A549 (cell line): Measurements from ENCODE around the gene LRP5. TPM values are rescaled to one million over a fixed set of nuclear protein-coding genes. Genes with fewer than 3 reads are reported as not detected.

Experiments
- ATAC-seq, 2 experiments: fragments of 200-7000 bp in 1 of 2; fragments of >200 bp in 1 of 2; cut with Nextera tagmentation in 1 of 2; cut with Tn5 transposase in 1 of 2; 3 replicates each; pipeline versions ENCODE4 v1.8.0 to v1.9.1; 2018 to 2020; ENCODE audit warnings: mild to moderate bottlenecking in 1 of 2, moderate library complexity in 1 of 2
- CTCF ChIA-PET: fragments of 300-600 bp; sonication (Branson Sonifier 250); formaldehyde crosslinking; extraction: SDS; loops from one replicate; lab custom pipeline; 2021; ENCODE audit warnings: antibody characterized with exemption, inconsistent platforms; lab: Yijun Ruan, JAX
- POLR2A ChIA-PET: fragments of 350-600 bp; formaldehyde crosslinking; extraction: SDS; loops from one replicate; lab custom pipeline; 2021; ENCODE audit warnings: antibody characterized with exemption, inconsistent platforms; lab: Yijun Ruan, JAX
- DNase-seq, 2 experiments: peaks; one replicate each; pipeline versions ENCODE4 v3.0.0 to v3.0.0-alpha.2; 2011 to 2016; ENCODE audit warnings: low read depth in 1 of 2, low spot score in 1 of 2
- FAIRE-seq: peaks from 2 replicates; lab custom pipeline; 2011; peaks lifted over from hg19 to GRCh38; lab: Jason Lieb, UNC
- H3K27ac ChIP-seq, 2 experiments: fragments of >200 bp; sonication (Bioruptor Twin); formaldehyde crosslinking; 3 replicates each; pipeline ENCODE4 v1.5.1; 2016 to 2017
- H3K4me1 ChIP-seq: fragments of >200 bp; sonication (Bioruptor Twin); formaldehyde crosslinking; 3 replicates; pipeline ENCODE4 v1.6.1; 2016
- H3K4me2 ChIP-seq: fragments of >200 bp; sonication (Bioruptor Twin); formaldehyde crosslinking; 3 replicates; pipeline ENCODE4 v1.6.1; 2016
- H3K4me3 ChIP-seq: fragments of >200 bp; sonication (Bioruptor Twin); formaldehyde crosslinking; 3 replicates; pipeline ENCODE4 v1.5.1; 2016
- H3K9me3 ChIP-seq: fragments of >200 bp; sonication (Bioruptor Twin); formaldehyde crosslinking; 3 replicates; pipeline ENCODE4 v1.6.1; 2016
- CBX2 ChIP-seq: fragments of 200-600 bp; sonication (generic); IDR thresholded peaks from 2 replicates; pipeline ENCODE4 v1.6.1; 2016; ENCODE audit warnings: low read depth, mild to moderate bottlenecking, borderline replicate concordance
- CEBPB ChIP-seq, 2 experiments: fragments of >200 bp in 1 of 2; sonication (Bioruptor Twin) in 1 of 2; formaldehyde crosslinking in 1 of 2; IDR thresholded peaks; 2 replicates each; pipeline ENCODE4 v1.6.1; 2012 to 2016
- CHD4 ChIP-seq: fragments of 200-600 bp; sonication (generic); IDR thresholded peaks from 2 replicates; pipeline ENCODE4 v1.6.1; 2016; ENCODE audit warnings: antibody characterized with exemption, mild to moderate bottlenecking, borderline replicate concordance
- CTCF ChIP-seq: fragments of >200 bp; sonication (Bioruptor Twin); formaldehyde crosslinking; IDR thresholded peaks from 3 replicates; pipeline ENCODE4 v1.5.1; 2016
- E2F6 ChIP-seq: IDR thresholded peaks from 2 replicates; pipeline ENCODE4 v1.6.1; 2012; ENCODE audit warnings: low read depth, borderline replicate concordance
- ELK1 ChIP-seq: fragments of 150-350 bp; IDR thresholded peaks from 2 replicates; pipeline ENCODE4 v1.6.1; 2014; ENCODE audit warnings: low read depth, mild to moderate bottlenecking, low read length
- FOXS1 ChIP-seq: fragments of 250-450 bp; sonication (Bioruptor Pico); IDR thresholded peaks from 2 replicates; pipeline ENCODE4 v1.5.0; 2020; ENCODE audit warnings: mild to moderate bottlenecking, moderate library complexity
- HES2 ChIP-seq: fragments of >200 bp; sonication (Bioruptor Twin); formaldehyde crosslinking; IDR thresholded peaks from 2 replicates; pipeline ENCODE4 v1.6.1; 2016
- HOXB13 ChIP-seq: fragments of 250-450 bp; sonication (Bioruptor Pico); IDR thresholded peaks from 2 replicates; pipeline ENCODE4 v1.5.0; 2020; ENCODE audit warnings: low read depth, mild to moderate bottlenecking, moderate library complexity
- JUNB ChIP-seq: fragments of >200 bp; sonication (Bioruptor Twin); formaldehyde crosslinking; IDR thresholded peaks from 2 replicates; pipeline ENCODE4 v1.6.1; 2016
- KDM1A ChIP-seq: fragments of 200-600 bp; sonication (generic); IDR thresholded peaks from 2 replicates; pipeline ENCODE4 v1.6.1; 2016; ENCODE audit warnings: low read depth, mild to moderate bottlenecking
- MAX ChIP-seq: IDR thresholded peaks from 2 replicates; pipeline ENCODE4 v1.6.1; 2012
- MYC ChIP-seq: IDR thresholded peaks from 2 replicates; pipeline ENCODE4 v1.6.1; 2012; ENCODE audit warnings: mild to moderate bottlenecking, inconsistent platforms, low read length, improper control_type of control experiment, borderline replicate concordance
- NFE2L2 ChIP-seq: fragments of 150-350 bp; conservative IDR thresholded peaks from 2 replicates; pipeline ENCODE4 v1.6.1; 2014; ENCODE audit warnings: low read length
- NR3C1 ChIP-seq: fragments of >200 bp; sonication (Bioruptor Twin); formaldehyde crosslinking; IDR thresholded peaks from 3 replicates; pipeline ENCODE4 v1.6.1; 2017
- PHF8 ChIP-seq: fragments of 200-600 bp; sonication (generic); IDR thresholded peaks from 2 replicates; pipeline ENCODE4 v1.6.1; 2016; ENCODE audit warnings: low read depth, mild to moderate bottlenecking, antibody characterized with exemption, moderate library complexity, borderline replicate concordance
- POLR2AphosphoS2 ChIP-seq: conservative IDR thresholded peaks from 2 replicates; pipeline ENCODE4 v1.6.1; 2012; ENCODE audit warnings: low read length, improper control_type of control experiment, inconsistent platforms
- RAD21 ChIP-seq, 2 experiments: fragments of >200 bp in 1 of 2; sonication (Bioruptor Twin) in 1 of 2; formaldehyde crosslinking in 1 of 2; IDR thresholded peaks in 1 of 2; conservative IDR thresholded peaks in 1 of 2; 2 replicates in 1 of 2; 3 replicates in 1 of 2; pipeline ENCODE4 v1.6.1; 2012 to 2018; ENCODE audit warnings: inconsistent platforms in 1 of 2
- RFX5 ChIP-seq: fragments of 450-650 bp; IDR thresholded peaks from 2 replicates; pipeline ENCODE4 v1.7.1; 2014; ENCODE audit warnings: antibody characterized with exemption, mild to moderate bottlenecking, moderate library complexity
- TFCP2L1 ChIP-seq: fragments of 250-450 bp; sonication (Bioruptor Pico); IDR thresholded peaks from 2 replicates; pipeline ENCODE4 v1.5.0; 2021; ENCODE audit warnings: mild to moderate bottlenecking
- ZNF302 ChIP-seq: fragments of 250-450 bp; sonication (Bioruptor Pico); IDR thresholded peaks from 2 replicates; pipeline ENCODE4 v1.9.0; 2021; ENCODE audit warnings: inconsistent platforms, mild to moderate bottlenecking, moderate library complexity
- WGBS: methylation state at CpG from one replicate; pipeline ENCODE4 v1.1.6; 2017; ENCODE audit errors: missing lambda C conversion rate; 5-methylcytosine and 5-hydroxymethylcytosine counted together
- polyA plus RNA-seq, 4 experiments: library from polyadenylated mRNA; depleted of rRNA in 3 of 4; stranded (reverse); fragments of >200 nt; fragmentation: RNase III in 1 of 4; extraction: RNeasy Plus Mini Kit Qiagen cat#74134 plus additional on column Dnase treatment in 1 of 4; gene quantifications; 2 replicates in 3 of 4; 3 replicates in 1 of 4; pipeline ENCODE4 v1.2.3, GENCODE V29; 2011 to 2017

The LRP5 gene
- polyA plus RNA-seq, 2 of the 4 experiments (the other 2 are of a cell fraction): 10.9 to 32.3 TPM

- H3K9me3 ChIP-seq: no peaks in the 10 kb centered on the region
- ChIA-PET CTCF (interaction anchor here (1.1 to 5.3 kb wide), 7 partner anchors 8 to 78 kb away, joined by 3 to 28 read pairs (median 6); no protein-coding TSS in a partner anchor), POLR2A (no interaction called here)
- 86% methylated on average over 8 of the region's 8 CpGs for WGBS
- ATAC-seq: no peak
- TF ChIP-seq TFCP2L1 (CRISPR knock-in tag) (no peak), E2F6 (no peak), RFX5 (no peak)
- H3K27ac ChIP-seq: no peak overlapping the region
- H3K4me1 ChIP-seq: peaks cover 35% of the 10 kb centered on the region
- FAIRE-seq: no peak
- no peak overlapping the region for H3K4me3 ChIP-seq
- no peak overlapping the region for H3K4me2 ChIP-seq
- DNase-seq: no peak
Observed at GRCh38 chr11:68335683-68336082, 23.3 kb downstream of the LRP5 start.

- FAIRE-seq (no peak), ATAC-seq (no peak), DNase-seq (no peak)
- CTCF ChIA-PET: interaction anchor here (1.1 to 2.9 kb wide), 6 partner anchors 9 to 79 kb away, joined by 3 to 8 read pairs (median 6); no protein-coding TSS in a partner anchor
- Histone ChIP-seq H3K27ac (no peak overlapping the region), H3K4me3 (no peak overlapping the region), H3K9me3 (no peaks in the 10 kb centered on the region), H3K4me2 (no peak overlapping the region), H3K4me1 (peaks cover 44% of the 10 kb centered on the region)
- WGBS: 81% methylated on average over 9 of the region's 9 CpGs
- TF ChIP-seq NFE2L2 (no peak), POLR2AphosphoS2 (no peak), MAX (no peak), JUNB (no peak), MYC (no peak), KDM1A (no peak), RFX5 (no peak), RAD21 (conservative IDR thresholded peaks at IDR 0.05 in 1 of 2, IDR thresholded peaks at IDR 0.05 in 1 of 2) (no peak), CBX2 (no peak), CEBPB (IDR thresholded peaks at IDR 0.05) (no peak), NR3C1 (no peak), E2F6 (no peak), ZNF302 (no peak), PHF8 (no peak), CTCF (no peak), HOXB13 (CRISPR knock-in tag) (no peak), ELK1 (no peak), HES2 (no peak), FOXS1 (CRISPR knock-in tag) (no peak), CHD4 (no peak)
- POLR2A ChIA-PET: no interaction called here
Observed at GRCh38 chr11:68336716-68337115, 24.3 kb downstream of the LRP5 start.
